EH (cell line): ENCODE results near the gene KCNJ4.
"Not testable (repeated sequence)": the region's sequence is repeated elsewhere in the genome, so short reads cannot be mapped to it uniquely, and the experiment has no call there.

ENCODE experiments used
- DNase-seq: peaks from one replicate; pipeline ENCODE4 v3.0.0-alpha.2; 2015; ENCODE audit warnings: low read depth

Gene KCNJ4

GRCh38 chr22:38470179-38470578, 15.2 kb upstream of the KCNJ4 start:
- DNase-seq = not testable (repeated sequence)

DNA sequence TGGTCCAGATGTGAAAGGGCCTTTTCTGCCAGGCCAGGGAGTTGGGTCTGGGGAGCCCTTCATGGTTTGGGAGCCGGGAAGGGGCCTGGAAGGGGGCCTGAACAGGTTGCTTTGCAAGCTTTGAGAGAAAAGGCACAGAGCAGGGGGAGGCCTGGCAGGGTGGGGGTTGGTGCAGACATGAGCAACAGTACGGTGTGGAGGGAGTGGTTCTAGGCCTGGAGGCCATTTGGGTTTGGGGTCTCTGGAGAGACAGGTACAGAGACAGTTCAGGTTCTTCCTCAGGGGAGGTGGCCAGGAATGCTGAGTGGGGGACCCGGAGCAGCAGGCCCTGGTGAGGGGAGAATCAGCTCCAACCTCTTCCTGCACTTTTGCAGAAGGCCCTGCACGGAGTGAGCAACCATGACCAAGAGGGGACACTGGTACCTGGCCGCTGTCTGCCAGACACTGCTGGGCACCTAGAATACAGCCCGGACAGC, 14.3 kb upstream of the KCNJ4 start:
- DNase-seq = no peak

DNA sequence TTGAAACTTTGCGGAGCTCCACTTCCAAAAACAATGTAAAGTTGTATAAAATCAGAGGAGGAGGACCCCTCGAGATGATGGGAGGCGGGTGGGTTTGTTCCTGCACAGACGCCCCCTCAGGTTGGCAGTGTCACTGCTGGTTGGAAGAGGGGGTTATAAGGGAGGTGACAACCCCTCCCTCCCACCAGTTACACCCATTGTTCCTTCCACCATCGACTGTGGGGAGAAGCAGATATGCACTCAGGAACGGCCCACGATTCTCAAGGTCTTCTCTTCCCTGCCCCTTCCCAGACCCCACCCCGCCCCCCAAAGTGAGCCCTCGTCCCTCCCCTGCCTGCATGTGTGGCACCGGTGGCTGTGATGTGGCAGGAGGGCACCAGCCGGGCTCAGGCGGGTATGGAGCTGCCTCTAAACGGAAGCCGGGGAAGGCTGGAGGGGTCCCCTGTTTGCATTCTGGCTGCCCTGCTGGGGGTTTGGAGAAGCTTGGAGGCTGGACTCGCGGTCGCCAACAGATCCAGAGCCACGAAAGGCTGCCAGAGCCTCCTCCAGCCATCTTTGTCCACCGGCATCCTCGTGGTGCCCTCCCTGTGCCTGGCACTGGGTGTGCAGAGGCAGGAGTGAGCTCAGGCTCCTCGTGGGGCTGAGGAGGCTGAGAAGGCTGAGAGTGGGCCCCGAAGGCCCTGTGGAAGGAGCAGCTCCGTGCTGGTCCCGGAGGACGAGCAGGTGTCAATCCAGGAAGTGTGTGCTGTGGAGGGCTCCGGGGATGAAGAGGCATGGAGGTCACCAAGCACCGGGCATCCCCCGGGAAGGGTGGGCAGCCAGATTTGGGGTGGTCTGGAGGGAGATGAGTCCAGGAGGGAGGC, 13.7 kb upstream of the KCNJ4 start:
- peak; percentile 51 for DNase-seq

DNA sequence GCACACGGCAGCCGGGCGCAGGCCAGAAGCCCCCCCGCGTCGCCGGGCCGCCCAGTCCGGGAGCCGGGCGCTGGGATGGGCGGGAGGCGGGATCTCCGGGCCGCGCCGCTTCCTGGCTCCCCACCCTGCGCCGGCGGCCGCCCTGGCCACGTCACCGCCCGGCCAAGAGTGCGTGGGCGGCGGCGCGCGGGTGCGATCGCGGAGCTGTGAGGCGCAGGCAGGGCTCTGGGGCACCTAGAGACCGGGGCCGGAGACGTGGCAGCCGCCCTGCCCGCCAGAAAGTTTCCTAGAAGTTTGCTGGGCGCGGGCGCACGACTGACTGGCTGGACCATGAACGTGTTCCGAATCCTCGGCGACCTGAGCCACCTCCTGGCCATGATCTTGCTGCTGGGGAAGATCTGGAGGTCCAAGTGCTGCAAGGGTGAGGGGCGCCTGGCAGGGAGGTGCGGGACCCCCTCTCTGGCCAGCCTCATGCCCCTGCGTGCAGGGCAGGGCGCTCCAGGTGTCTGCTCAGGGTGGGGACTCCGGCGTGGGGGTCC, 13.0 kb upstream of the KCNJ4 start, which contains the start of gene KDELR3:
TSS of gene KDELR3 (plus strand) at position 193 of the 539 bp plus-strand sequence. CDS start at position 331, 138 bp downstream.
- peak; percentile 83 for DNase-seq

- DNase-seq = peak; percentile 23
Observed at GRCh38 chr22:38467438-38467903, 12.5 kb upstream of the KCNJ4 start.

- DNase-seq = no peak
Observed at GRCh38 chr22:38465673-38466490, 10.9 kb upstream of the KCNJ4 start.

DNA sequence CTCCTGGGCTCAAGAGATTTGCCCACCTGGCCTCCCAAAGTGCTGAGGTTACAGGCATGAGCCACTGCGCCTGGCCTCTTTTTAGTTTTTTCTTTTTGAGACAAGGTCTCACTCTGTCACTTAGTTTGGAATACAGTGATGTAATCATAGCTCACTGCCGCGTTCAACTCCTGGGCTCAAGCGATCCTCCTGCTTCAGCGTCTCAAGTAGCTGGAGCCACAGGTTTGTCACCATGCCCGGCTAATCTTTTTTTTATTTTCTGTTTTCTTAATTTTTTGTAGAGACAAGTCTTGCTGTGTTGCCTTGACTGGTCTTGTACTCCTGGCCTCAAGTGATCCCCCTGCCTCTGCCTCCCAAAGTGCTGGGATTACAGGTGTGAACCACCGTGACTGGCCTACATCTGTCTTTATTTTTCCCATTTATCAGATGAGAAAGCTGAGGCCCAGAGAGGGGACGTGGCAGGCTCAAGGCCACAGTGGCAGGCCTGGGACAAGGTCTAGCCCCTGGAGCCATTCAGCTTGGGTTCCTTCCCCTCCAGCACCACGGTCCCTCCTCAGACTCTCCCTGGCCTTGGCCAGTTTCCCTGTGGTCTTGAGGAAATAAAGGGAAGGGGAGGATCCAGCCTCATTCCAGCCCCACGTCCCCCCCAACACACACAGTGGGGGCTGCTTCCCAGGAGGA, 10.1 kb upstream of the KCNJ4 start:
- DNase-seq = no peak

GRCh38 chr22:38462960-38463784, 8.2 kb upstream of the KCNJ4 start:
- DNase-seq = no peak

DNA sequence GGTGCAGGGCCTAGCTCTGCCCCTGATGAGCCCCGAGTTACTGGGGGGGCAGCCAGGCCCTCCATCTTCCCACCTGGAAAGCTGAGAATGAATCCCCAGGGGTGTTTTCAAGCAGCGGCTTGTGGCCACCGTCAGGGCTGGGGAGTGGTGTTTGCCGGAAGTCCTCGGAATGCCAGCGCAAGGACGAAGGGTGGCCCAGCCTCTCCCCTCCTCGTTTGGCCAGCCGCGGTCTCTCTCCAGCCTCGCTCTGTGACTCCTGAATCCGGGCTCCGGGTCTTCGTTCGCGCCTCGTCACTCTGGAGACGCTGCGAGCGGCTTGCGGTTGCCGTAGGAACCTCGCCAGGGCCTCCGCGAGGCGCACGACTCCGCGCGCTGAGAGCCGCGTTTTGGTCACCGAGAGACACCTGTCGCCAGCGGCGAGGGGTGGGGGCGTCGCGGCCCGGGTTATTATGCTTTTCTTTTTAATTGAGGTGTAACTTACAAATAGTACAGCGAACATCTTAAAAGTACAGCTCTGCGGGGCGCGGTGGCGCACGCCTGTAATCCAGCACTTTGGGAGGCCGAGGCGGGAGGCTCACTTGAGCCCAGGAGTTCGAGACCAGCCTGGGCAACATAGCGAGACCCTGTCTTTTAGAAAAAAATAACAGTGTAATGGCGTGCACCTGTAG, 6.5 kb upstream of the KCNJ4 start:
- peak; percentile 85 for DNase-seq

- no peak for DNase-seq
Observed at GRCh38 chr22:38461057-38461413, 6.0 kb upstream of the KCNJ4 start.

GRCh38 chr22:38460426-38460840, 5.4 kb upstream of the KCNJ4 start:
- no peak for DNase-seq

GRCh38 chr22:38456841-38457699, 2.1 kb upstream of the KCNJ4 start:
- no peak for DNase-seq

DNA sequence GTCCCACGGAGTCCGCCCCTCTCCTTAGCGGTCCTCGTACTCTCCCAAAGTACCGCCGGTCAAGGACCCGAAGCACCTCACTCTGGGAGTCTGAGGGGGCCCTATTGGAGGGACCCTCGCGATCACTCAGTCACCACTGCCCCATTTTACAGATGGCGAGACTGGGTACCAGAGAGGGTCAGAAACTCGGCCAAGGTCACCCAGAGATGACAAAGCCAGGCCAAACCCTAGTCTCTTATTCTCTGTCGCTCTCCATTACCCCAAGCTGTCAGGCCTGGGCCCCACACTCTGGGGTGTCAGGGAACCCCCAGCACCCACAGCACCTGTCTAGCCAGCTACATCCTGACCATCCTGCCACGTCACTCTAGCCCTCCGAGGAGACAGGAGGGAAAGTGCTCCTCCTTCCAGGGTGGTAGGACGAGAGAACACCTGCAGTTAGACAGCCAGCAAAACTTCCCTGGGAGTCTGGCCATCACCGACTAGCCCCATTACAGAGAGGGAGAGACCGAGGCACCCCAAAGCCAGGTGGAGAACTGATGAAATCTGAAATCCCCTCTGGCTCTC, 1.4 kb upstream of the KCNJ4 start:
- no peak for DNase-seq

DNA sequence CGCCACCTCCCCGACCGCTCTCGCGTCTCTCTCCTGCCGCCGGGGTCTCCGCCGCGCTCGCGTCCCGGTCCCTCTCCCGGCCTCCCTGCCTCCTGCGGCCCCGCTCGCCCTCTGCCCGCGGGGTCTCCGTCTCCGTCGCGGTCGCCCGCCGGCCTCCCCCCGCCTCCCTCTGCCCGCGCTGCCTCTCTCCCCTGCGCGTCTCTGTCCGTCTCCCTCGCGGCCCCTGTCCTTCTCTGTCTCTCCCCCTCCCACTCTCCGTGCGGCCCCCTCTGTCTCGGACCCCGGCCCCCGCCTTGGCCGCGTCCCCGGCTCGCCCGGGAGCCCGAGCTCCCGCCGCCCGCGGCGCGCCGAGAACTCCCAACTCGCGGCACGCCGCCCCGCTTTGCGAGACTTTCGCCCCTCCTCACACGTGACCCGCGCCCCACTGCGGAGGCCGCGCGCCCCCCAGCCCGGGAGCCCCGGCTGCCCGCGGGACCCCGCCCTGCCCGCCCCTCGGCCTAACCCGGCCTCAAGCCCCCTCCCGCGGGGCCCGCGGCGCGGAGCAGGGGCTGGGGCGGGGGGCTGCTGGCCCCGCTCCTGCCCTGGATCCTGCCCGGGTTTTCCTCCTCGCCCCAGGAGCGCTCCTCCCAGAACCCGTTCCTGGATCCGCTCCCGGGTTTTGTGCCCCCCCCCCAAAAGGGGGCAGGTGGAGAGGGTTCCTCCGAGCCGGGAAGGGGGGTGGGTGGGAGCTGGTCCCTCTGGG, 702 bp upstream of the KCNJ4 start:
- peak; percentile 30 for DNase-seq

GRCh38 chr22:38454353-38455075, 485 bp downstream of the KCNJ4 start:
- no peak for DNase-seq

DNA sequence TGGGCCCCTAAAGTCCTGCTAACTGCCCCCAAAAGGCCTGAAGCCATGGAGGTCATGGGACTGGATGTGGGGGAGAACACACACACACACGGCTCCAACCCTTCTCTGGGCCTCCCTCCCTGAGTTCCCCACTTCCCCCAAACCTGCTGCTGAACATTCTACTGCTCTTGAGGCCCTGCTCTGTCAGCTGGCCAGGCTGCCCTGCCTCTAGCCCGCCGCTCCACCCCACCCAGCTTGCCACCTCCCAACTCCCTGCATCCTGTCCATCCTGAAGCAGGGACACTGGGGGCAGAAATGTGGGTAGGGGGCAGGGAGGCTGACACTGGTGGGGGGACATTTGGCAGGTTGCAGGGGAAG, 1.0 kb downstream of the KCNJ4 start:
- no peak for DNase-seq

DNA sequence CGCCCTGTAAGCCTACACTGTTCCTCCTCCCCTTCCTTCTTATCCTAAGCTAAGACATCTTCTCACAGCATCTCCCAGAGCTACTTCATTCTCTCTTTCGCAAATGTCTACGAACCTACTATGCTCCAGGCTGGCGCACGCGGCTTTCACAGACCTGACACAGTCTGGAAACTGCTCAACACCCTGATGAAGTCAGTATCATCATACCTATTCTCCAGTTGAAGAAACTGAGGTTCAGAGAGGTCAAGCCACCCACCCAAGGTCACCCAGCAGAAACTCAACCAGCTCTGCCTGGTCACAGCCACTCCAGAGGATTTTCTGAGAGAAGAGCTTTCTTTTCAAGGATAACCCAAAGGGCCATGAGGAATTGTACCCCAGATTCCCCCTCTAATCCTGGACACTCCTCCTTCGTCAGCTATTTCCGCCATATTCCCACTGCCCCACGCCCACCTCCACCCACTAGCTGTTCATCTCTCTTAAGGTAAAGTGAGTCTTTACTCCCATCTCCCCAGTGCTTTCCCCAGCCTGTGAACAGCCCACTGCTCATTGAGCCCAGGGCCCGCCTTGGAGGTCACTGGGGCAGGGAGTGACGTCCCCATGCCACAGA, 1.8 kb downstream of the KCNJ4 start:
- DNase-seq = no peak
